Hepatocyte (in vitro differentiated cells): Measurements from ENCODE around the gene ARHGAP15. TPM values are rescaled to one million over a fixed set of nuclear protein-coding genes. Genes with fewer than 3 reads are reported as not detected.

ENCODE experiments used
- DNase-seq: peaks from one replicate; pipeline ENCODE4 v3.0.0-alpha.2; 2016; ENCODE audit warnings: low spot score
- H2AFZ ChIP-seq: fragments of 200-600 bp; sonication (generic); 2 replicates; pipeline ENCODE4 v1.6.0; 2016; ENCODE audit warnings: antibody characterized with exemption, mild to moderate bottlenecking
- H3K27ac ChIP-seq: fragments of 200-600 bp; sonication (generic); 2 replicates; pipeline ENCODE4 v1.5.1; 2016; ENCODE audit warnings: mild to moderate bottlenecking
- H3K27me3 ChIP-seq: fragments of 200-600 bp; sonication (generic); 2 replicates; pipeline ENCODE4 v1.6.1; 2016
- H3K36me3 ChIP-seq: fragments of 200-600 bp; sonication (generic); replicated peaks from 2 replicates; pipeline ENCODE4 v1.5.1; 2016; ENCODE audit warnings: low read depth; ENCODE audit not compliant: insufficient read depth
- H3K4me1 ChIP-seq: fragments of 200-600 bp; sonication (generic); 2 replicates; pipeline ENCODE4 v1.5.1; 2016; ENCODE audit warnings: mild to moderate bottlenecking, moderate library complexity; ENCODE audit not compliant: insufficient read depth
- H3K4me2 ChIP-seq: fragments of 200-600 bp; sonication (generic); 2 replicates; pipeline ENCODE4 v1.6.0; 2016
- H3K4me3 ChIP-seq: fragments of 200-600 bp; sonication (generic); 2 replicates; pipeline ENCODE4 v1.5.1; 2016; ENCODE audit warnings: mild to moderate bottlenecking
- H3K79me2 ChIP-seq: fragments of 200-600 bp; sonication (generic); 2 replicates; pipeline ENCODE4 v1.6.0; 2017; ENCODE audit warnings: mild to moderate bottlenecking
- H3K9me2 ChIP-seq: fragments of 200-600 bp; sonication (generic); replicated peaks from 2 replicates; pipeline ENCODE4 v1.6.0; 2017; ENCODE audit warnings: mild to moderate bottlenecking; ENCODE audit not compliant: insufficient read depth
- H3K9me3 ChIP-seq: fragments of 200-600 bp; sonication (generic); 2 replicates; pipeline ENCODE4 v1.5.1; 2016; ENCODE audit warnings: low read depth, mild to moderate bottlenecking
- H4K20me1 ChIP-seq: fragments of 200-600 bp; sonication (generic); 2 replicates; pipeline ENCODE4 v1.6.0; 2016; ENCODE audit warnings: mild to moderate bottlenecking; ENCODE audit not compliant: insufficient read depth, poor library complexity, severe bottlenecking
- CTCF ChIP-seq: fragments of 200-600 bp; sonication (generic); IDR thresholded peaks from 2 replicates; pipeline ENCODE4 v1.5.1; 2016; ENCODE audit warnings: antibody characterized with exemption, mild to moderate bottlenecking; ENCODE audit not compliant: poor library complexity
- EZH2 ChIP-seq: fragments of 200-600 bp; sonication (generic); IDR thresholded peaks from 2 replicates; pipeline ENCODE4 v1.6.1; 2016; ENCODE audit warnings: antibody characterized with exemption, mild to moderate bottlenecking, borderline replicate concordance
- EZH2phosphoT487 ChIP-seq: fragments of 200-600 bp; sonication (generic); IDR thresholded peaks from one replicate; pipeline ENCODE4 v1.6.1; 2018; ENCODE audit warnings: antibody characterized with exemption, mild to moderate bottlenecking, low read depth, moderate library complexity; ENCODE audit not compliant: unreplicated experiment, severe bottlenecking
- WGBS: methylation state at CpG from one replicate; pipeline ENCODE4 v1.1.6; 2016; ENCODE audit warnings: low lambda C conversion rate; ENCODE audit errors: missing lambda C conversion rate; 5-methylcytosine and 5-hydroxymethylcytosine counted together
- polyA plus RNA-seq: library from polyadenylated mRNA; unstranded; fragments of >200 nt; fragmentation: Nextera tagmentation; extraction: Ambion mirVana; gene quantifications from 2 replicates; pipeline ENCODE4 v1.2.1, GENCODE V29; 2016
- total RNA-seq: library from RNA; depleted of rRNA; stranded (reverse); fragments of >200 nt; gene quantifications from 2 replicates; pipeline ENCODE4 v1.2.3, GENCODE V29; 2014

ARHGAP15 gene
- total and polyA plus RNA-seq, 2 experiments from 2014 or later, result 0.17 TPM; not detected in 1

GRCh38 chr2:143425896-143426295 is 296.7 kb downstream of the ARHGAP15 start:
- Histone ChIP-seq H3K36me3 (no peaks in the 10 kb centered on the region), H3K4me2 (no peak overlapping the region), H3K79me2 (no peaks in the 10 kb centered on the region), H3K27me3 (no peaks in the 10 kb centered on the region), H3K9me3 (no peaks in the 10 kb centered on the region), H3K4me1 (no peaks in the 10 kb centered on the region), H2AFZ (no peak overlapping the region), H3K9me2 (no peaks in the 10 kb centered on the region), H3K27ac (no peak overlapping the region), H3K4me3 (no peak overlapping the region), H4K20me1 (no peaks in the 10 kb centered on the region)
- TF ChIP-seq EZH2phosphoT487 (no peak), CTCF (no peak), EZH2 (no peak)
- WGBS, result 81% methylated on average over 1 of the region's 1 CpG
- no peak for DNase-seq

GRCh38 chr2:143426296-143426695 is 297.1 kb downstream of the ARHGAP15 start:
- TF ChIP-seq EZH2phosphoT487 (no peak), EZH2 (no peak), CTCF (no peak)
- H3K9me3 ChIP-seq, result no peaks in the 10 kb centered on the region
- WGBS, result 93% methylated on average over 4 of the region's 4 CpGs
- no peak overlapping the region for H3K27ac ChIP-seq
- no peak overlapping the region for H3K4me3 ChIP-seq
- no peak for DNase-seq
- no peaks in the 10 kb centered on the region for H3K4me1 ChIP-seq
- H3K4me2 ChIP-seq, result no peak overlapping the region
- H2AFZ ChIP-seq, result no peak overlapping the region
- H3K27me3 ChIP-seq, result no peaks in the 10 kb centered on the region
- no peaks in the 10 kb centered on the region for H3K79me2 ChIP-seq
- H4K20me1 ChIP-seq, result no peaks in the 10 kb centered on the region
- H3K36me3 ChIP-seq, result no peaks in the 10 kb centered on the region
- no peaks in the 10 kb centered on the region for H3K9me2 ChIP-seq

GRCh38 chr2:143428700-143429099 is 299.5 kb downstream of the ARHGAP15 start:
- no peaks in the 10 kb centered on the region for H3K36me3 ChIP-seq
- no peaks in the 10 kb centered on the region for H3K9me3 ChIP-seq

More at GRCh38 chr2:143428700-143429099, 299.5 kb downstream of the ARHGAP15 start:
- Histone ChIP-seq H3K4me2 (no peak overlapping the region), H3K9me2 (no peaks in the 10 kb centered on the region), H3K4me1 (no peaks in the 10 kb centered on the region), H3K4me3 (no peak overlapping the region), H3K79me2 (no peaks in the 10 kb centered on the region), H4K20me1 (no peaks in the 10 kb centered on the region), H3K27ac (no peak overlapping the region), H3K27me3 (no peaks in the 10 kb centered on the region), H2AFZ (no peak overlapping the region)
- 67% methylated on average over 1 of the region's 1 CpG for WGBS
- no peak for DNase-seq
- TF ChIP-seq EZH2 (no peak), CTCF (no peak), EZH2phosphoT487 (no peak)
